ENCODE results near the gene PRDM8. TPM values are rescaled to one million over a fixed set of nuclear protein-coding genes. Genes with fewer than 3 reads are reported as not detected.

Gene PRDM8
- total RNA-seq, 1 experiment from 2014 or later: not detected

GRCh38 chr4:80161413-80162058, 35.8 kb upstream of the PRDM8 start:
- Mint-ChIP-seq H3K4me1 (no peaks in the 10 kb centered on the region), H3K27me3 (ENCODE audit: low read depth) (peaks cover 6% of the 10 kb centered on the region), H3K9me3 (peaks cover 4% of the 10 kb centered on the region; the same call in 1 of the 2 replicates), H3K27ac (no peak overlapping the region), H3K4me3 (no peak overlapping the region), H3K36me3 (no peaks in the 10 kb centered on the region)
- ChIA-PET CTCF (no interaction called here), POLR2A (no interaction called here)
- ATAC-seq: no peak
- no peak for TF ChIP-seq ZBTB43 (CRISPR knock-in tag; IDR thresholded peaks at IDR 0.05)
- TF ChIP-seq GTF2I (CRISPR knock-in tag; conservative IDR thresholded peaks at IDR 0.05): no peak
- TF ChIP-seq FOXJ3 (CRISPR knock-in tag; IDR thresholded peaks at IDR 0.05; ENCODE audit: borderline replicate concordance): no peak
- TF ChIP-seq MAX (CRISPR knock-in tag; IDR thresholded peaks at IDR 0.05): no peak
- no peak for TF ChIP-seq SOX15 (CRISPR knock-in tag; IDR thresholded peaks at IDR 0.05)
- TF ChIP-seq JUN (CRISPR knock-in tag; IDR thresholded peaks at IDR 0.05): no peak
- TF ChIP-seq NFYB (CRISPR knock-in tag; conservative IDR thresholded peaks at IDR 0.05; ENCODE audit: low read depth): no peak
- TF ChIP-seq CREB1 (CRISPR knock-in tag; IDR thresholded peaks at IDR 0.05): no peak
- TF ChIP-seq E2F1 (CRISPR knock-in tag; IDR thresholded peaks at IDR 0.05): no peak
- TF ChIP-seq PRRX2 (CRISPR knock-in tag; IDR thresholded peaks at IDR 0.05): no peak
- TF ChIP-seq ZNF671 (CRISPR knock-in tag; IDR thresholded peaks at IDR 0.05): no peak
- TF ChIP-seq ZBTB21 (CRISPR knock-in tag; IDR thresholded peaks at IDR 0.05; ENCODE audit: borderline replicate concordance): no peak
- no peak for TF ChIP-seq ZNF396 (CRISPR knock-in tag; IDR thresholded peaks at IDR 0.05; ENCODE audit: borderline replicate concordance)
- no peak for TF ChIP-seq KAT7 (CRISPR knock-in tag; IDR thresholded peaks at IDR 0.05; ENCODE audit: borderline replicate concordance)
- TF ChIP-seq SP1 (CRISPR knock-in tag; conservative IDR thresholded peaks at IDR 0.05): no peak
- TF ChIP-seq IRF2 (CRISPR knock-in tag; IDR thresholded peaks at IDR 0.05; ENCODE audit: borderline replicate concordance, low read depth): no peak
- no peak for DNase-seq (ENCODE audit: low spot score)

GRCh38 chr4:80162418-80162817, 34.9 kb upstream of the PRDM8 start:
- no peak for ATAC-seq

More at GRCh38 chr4:80162418-80162817, 34.9 kb upstream of the PRDM8 start:
- ChIA-PET CTCF (no interaction called here), POLR2A (no interaction called here)
- Mint-ChIP-seq H3K36me3 (no peaks in the 10 kb centered on the region), H3K27ac (no peak overlapping the region), H3K9me3 (peaks cover 4% of the 10 kb centered on the region; the same call in 1 of the 2 replicates), H3K4me3 (no peak overlapping the region), H3K4me1 (no peaks in the 10 kb centered on the region), H3K27me3 (ENCODE audit: low read depth) (peaks cover 6% of the 10 kb centered on the region)
- TF ChIP-seq ZNF281 (CRISPR knock-in tag; IDR thresholded peaks at IDR 0.05) (no peak), USF1 (CRISPR knock-in tag; IDR thresholded peaks at IDR 0.05) (no peak), RELA (CRISPR knock-in tag; IDR thresholded peaks at IDR 0.05; ENCODE audit: borderline replicate concordance) (no peak), ERG (CRISPR knock-in tag; IDR thresholded peaks at IDR 0.05) (no peak), NFATC4 (CRISPR knock-in tag; IDR thresholded peaks at IDR 0.05) (no peak), NR1H2 (CRISPR knock-in tag; IDR thresholded peaks at IDR 0.05) (no peak), TEAD1 (CRISPR knock-in tag; IDR thresholded peaks at IDR 0.05) (no peak), GRHL2 (CRISPR knock-in tag; IDR thresholded peaks at IDR 0.05; ENCODE audit: insufficient replicate concordance, severe bottlenecking) (no peak), ZNF219 (CRISPR knock-in tag; IDR thresholded peaks at IDR 0.05; ENCODE audit: borderline replicate concordance) (no peak), GTF2I (CRISPR knock-in tag; conservative IDR thresholded peaks at IDR 0.05) (no peak), CREM (CRISPR knock-in tag; IDR thresholded peaks at IDR 0.05) (no peak), SMAD4 (CRISPR knock-in tag; IDR thresholded peaks at IDR 0.05) (no peak), OVOL2 (CRISPR knock-in tag; IDR thresholded peaks at IDR 0.05; ENCODE audit: borderline replicate concordance) (no peak), MXD4 (CRISPR knock-in tag; IDR thresholded peaks at IDR 0.05; ENCODE audit: borderline replicate concordance) (no peak), TEAD4 (CRISPR knock-in tag; IDR thresholded peaks at IDR 0.05) (no peak), FOXJ3 (CRISPR knock-in tag; IDR thresholded peaks at IDR 0.05; ENCODE audit: borderline replicate concordance) (no peak)
- DNase-seq (ENCODE audit: low spot score): no peak
